Smooth muscle cell (in vitro differentiated cells): Measurements from ENCODE around the gene EXOC2. TPM values are rescaled to one million over a fixed set of nuclear protein-coding genes. Genes with fewer than 3 reads are reported as not detected.

Experiments used
- DNase-seq: peaks from one replicate; lab custom pipeline; 2025; ENCODE audit not compliant: unreplicated experiment; lab: John Stamatoyannopoulos, UW
- H2AFZ ChIP-seq: fragments of 200-600 bp; sonication (generic); 2 replicates; pipeline ENCODE4 v1.6.0; 2016; ENCODE audit warnings: antibody characterized with exemption, low read depth, mild to moderate bottlenecking
- H3F3A ChIP-seq: fragments of 200-600 bp; sonication (generic); 2 replicates; pipeline ENCODE4 v1.6.0; 2017; ENCODE audit warnings: antibody characterized with exemption, low read depth
- H3K27ac ChIP-seq: fragments of 200-600 bp; sonication (generic); 2 replicates; pipeline ENCODE4 v1.5.1; 2016; ENCODE audit warnings: low read depth, mild to moderate bottlenecking
- H3K27me3 ChIP-seq: fragments of 200-600 bp; sonication (generic); 2 replicates; pipeline ENCODE4 v1.6.1; 2016; ENCODE audit warnings: low read depth, mild to moderate bottlenecking
- H3K36me3 ChIP-seq: fragments of 200-600 bp; sonication (generic); 2 replicates; pipeline ENCODE4 v1.5.1; 2016; ENCODE audit warnings: low read depth
- H3K4me1 ChIP-seq: fragments of 200-600 bp; sonication (generic); 2 replicates; pipeline ENCODE4 v1.5.1; 2016; ENCODE audit warnings: low read depth
- H3K4me2 ChIP-seq: fragments of 200-600 bp; sonication (generic); 2 replicates; pipeline ENCODE4 v1.6.0; 2016; ENCODE audit warnings: mild to moderate bottlenecking
- H3K4me3 ChIP-seq: fragments of 200-600 bp; sonication (generic); 2 replicates; pipeline ENCODE4 v1.5.1; 2016; ENCODE audit warnings: mild to moderate bottlenecking
- H3K79me2 ChIP-seq: fragments of 200-600 bp; sonication (generic); 2 replicates; pipeline ENCODE4 v1.6.0; 2016; ENCODE audit warnings: low read depth, mild to moderate bottlenecking
- H3K9ac ChIP-seq: fragments of 200-600 bp; sonication (generic); 2 replicates; pipeline ENCODE4 v1.6.0; 2016; ENCODE audit warnings: low read depth
- H3K9me3 ChIP-seq: fragments of 200-600 bp; sonication (generic); replicated peaks from 2 replicates; pipeline ENCODE4 v1.5.1; 2016; ENCODE audit warnings: low read depth
- H4K20me1 ChIP-seq: fragments of 200-600 bp; sonication (generic); 2 replicates; pipeline ENCODE4 v1.6.0; 2016; ENCODE audit warnings: low read depth
- CTCF ChIP-seq: fragments of 200-600 bp; sonication (generic); IDR thresholded peaks from 2 replicates; pipeline ENCODE4 v1.5.1; 2017; ENCODE audit warnings: borderline replicate concordance, mild to moderate bottlenecking, antibody characterized with exemption; ENCODE audit not compliant: insufficient read depth, poor library complexity, severe bottlenecking
- WGBS: methylation state at CpG from one replicate; pipeline ENCODE4 v1.1.7; 2016; ENCODE audit warnings: low lambda C conversion rate; 5-methylcytosine and 5-hydroxymethylcytosine counted together
- polyA plus RNA-seq: library from polyadenylated mRNA; unstranded; fragments of >200 nt; fragmentation: Nextera tagmentation; extraction: Ambion mirVana; gene quantifications from 2 replicates; pipeline ENCODE4 v1.2.1, GENCODE V29; 2016
- total RNA-seq: library from RNA; depleted of rRNA; stranded (reverse); fragments of >200 nt; gene quantifications from 2 replicates; pipeline ENCODE4 v1.2.3, GENCODE V29; 2014

EXOC2 gene
- total and polyA plus RNA-seq, 2 experiments from 2014 or later = 21.9 to 33.9 TPM

GRCh38 chr6:439641-440167 lies 253.2 kb downstream of the EXOC2 start:
- no peaks in the 10 kb centered on the region for H3K79me2 ChIP-seq
- no peak overlapping the region for H3K4me3 ChIP-seq
- no peaks in the 10 kb centered on the region for H3K36me3 ChIP-seq
- no peak for TF ChIP-seq CTCF
- H2AFZ ChIP-seq = no peak overlapping the region
- 81% methylated on average over 9 of the region's 9 CpGs for WGBS
- H3K27ac ChIP-seq = no peak overlapping the region
- H3F3A ChIP-seq = no peaks in the 10 kb centered on the region
- no peaks in the 10 kb centered on the region for H3K4me1 ChIP-seq
- no peaks in the 10 kb centered on the region for H3K9me3 ChIP-seq
- no peaks in the 10 kb centered on the region for H4K20me1 ChIP-seq
- H3K4me2 ChIP-seq = no peak overlapping the region
- no peaks in the 10 kb centered on the region for H3K27me3 ChIP-seq
- no peak for DNase-seq
- H3K9ac ChIP-seq = no peak overlapping the region

GRCh38 chr6:438634-439170 lies 254.2 kb downstream of the EXOC2 start:
- Histone ChIP-seq H3K79me2 (no peaks in the 10 kb centered on the region), H2AFZ (no peak overlapping the region), H3K4me2 (no peak overlapping the region), H3K9me3 (no peaks in the 10 kb centered on the region), H3K9ac (no peak overlapping the region), H4K20me1 (no peaks in the 10 kb centered on the region), H3K36me3 (no peaks in the 10 kb centered on the region), H3K27me3 (no peaks in the 10 kb centered on the region), H3K4me3 (no peak overlapping the region), H3K27ac (no peak overlapping the region), H3F3A (no peaks in the 10 kb centered on the region), H3K4me1 (no peaks in the 10 kb centered on the region)
- TF ChIP-seq CTCF = no peak
- 87% methylated on average over 12 of the region's 12 CpGs for WGBS
- no peak for DNase-seq

GRCh38 chr6:437037-437392 lies 255.9 kb downstream of the EXOC2 start:
- Histone ChIP-seq H3K27ac (no peak overlapping the region), H3K4me3 (no peak overlapping the region), H3K27me3 (no peaks in the 10 kb centered on the region), H3K9ac (no peak overlapping the region), H3K4me1 (no peaks in the 10 kb centered on the region), H3K4me2 (no peak overlapping the region), H3K9me3 (no peaks in the 10 kb centered on the region), H4K20me1 (no peaks in the 10 kb centered on the region), H3K79me2 (no peaks in the 10 kb centered on the region), H3K36me3 (no peaks in the 10 kb centered on the region), H2AFZ (no peak overlapping the region), H3F3A (no peaks in the 10 kb centered on the region)
- DNase-seq = no peak
- no peak for TF ChIP-seq CTCF
- 89% methylated on average over 6 of the region's 6 CpGs for WGBS

- no peaks in the 10 kb centered on the region for H3K4me1 ChIP-seq
- no peak overlapping the region for H3K4me3 ChIP-seq
- H3K9ac ChIP-seq = no peak overlapping the region
- H3K4me2 ChIP-seq = no peak overlapping the region
- no peak for TF ChIP-seq CTCF
- no peaks in the 10 kb centered on the region for H4K20me1 ChIP-seq
- no peaks in the 10 kb centered on the region for H3K27me3 ChIP-seq
- WGBS = 88% methylated on average over 25 of the region's 25 CpGs
- no peak overlapping the region for H3K27ac ChIP-seq
- no peaks in the 10 kb centered on the region for H3F3A ChIP-seq
- no peaks in the 10 kb centered on the region for H3K36me3 ChIP-seq
- H3K9me3 ChIP-seq = no peaks in the 10 kb centered on the region
- no peak for DNase-seq
- H3K79me2 ChIP-seq = no peaks in the 10 kb centered on the region
- no peak overlapping the region for H2AFZ ChIP-seq
These were observed 256.5 kb downstream of the EXOC2 start for GRCh38 chr6:436308-437036.
